GM06990 (cell line): ENCODE results near the gene EFNA3.

Source experiments
- DNase-seq: peaks from one replicate; pipeline ENCODE4 v3.0.0-alpha.2; 2011; ENCODE audit not compliant: insufficient read length; ENCODE audit errors: extremely low read depth
- H3K27me3 ChIP-seq: replicated peaks from 2 replicates; pipeline ENCODE4 v1.6.0; 2011; ENCODE audit warnings: low read length; ENCODE audit not compliant: control insufficient read depth, insufficient read depth
- H3K36me3 ChIP-seq: 2 replicates; pipeline ENCODE4 v1.5.1; 2011; ENCODE audit warnings: low read length; ENCODE audit not compliant: control insufficient read depth, insufficient read depth
- H3K4me3 ChIP-seq: replicated peaks from 2 replicates; pipeline ENCODE4 v1.5.1; 2011; ENCODE audit warnings: low read depth, mild to moderate bottlenecking, control low read depth, low read length
- CTCF ChIP-seq: IDR thresholded peaks from 2 replicates; pipeline ENCODE4 v1.5.1; 2011; ENCODE audit warnings: low read length, control low read depth, mild to moderate bottlenecking, inconsistent platforms; ENCODE audit not compliant: insufficient read depth, poor library complexity, severe bottlenecking

EFNA3 gene

GRCh38 chr1:155062702-155063411 is 15.8 kb upstream of the EFNA3 start:
- Histone ChIP-seq H3K4me3 (peak overlapping the region; percentile 80), H3K36me3 (no peaks in the 10 kb centered on the region), H3K27me3 (no peaks in the 10 kb centered on the region)
- TF ChIP-seq CTCF = peak; percentile 98
- DNase-seq = peak; percentile 77

GRCh38 chr1:155063550-155064110 is 15.0 kb upstream of the EFNA3 start, which contains the start of gene EFNA4:
Gene EFNA4, plus strand, starts transcription at chr1:155063740. Its CDS starts 84 bp downstream, at chr1:155063824.
- Histone ChIP-seq H3K36me3 (no peaks in the 10 kb centered on the region), H3K27me3 (no peaks in the 10 kb centered on the region), H3K4me3 (peak within 1 kb of the TSS; percentile 80)
- TF ChIP-seq CTCF = no peak
- peak; percentile 82 for DNase-seq

- TF ChIP-seq CTCF = no peak
- peak overlapping the region; percentile 80 for H3K4me3 ChIP-seq
- 0 out of 2 replicates have a peak, but pooled peaks cover 2% of the 10 kb centered on the region for H3K36me3 ChIP-seq
- no peaks in the 10 kb centered on the region for H3K27me3 ChIP-seq
- DNase-seq = peak; percentile 42
Observed at GRCh38 chr1:155064111-155064831, 14.4 kb upstream of the EFNA3 start.

GRCh38 chr1:155064832-155065429 is 13.7 kb upstream of the EFNA3 start:
- H3K27me3 ChIP-seq = no peaks in the 10 kb centered on the region
- 0 out of 2 replicates have a peak, but pooled peaks cover 2% of the 10 kb centered on the region for H3K36me3 ChIP-seq
- no peak for TF ChIP-seq CTCF
- DNase-seq = no peak
- no peak overlapping the region for H3K4me3 ChIP-seq

- no peaks in the 10 kb centered on the region for H3K27me3 ChIP-seq
- DNase-seq = no peak
- H3K4me3 ChIP-seq = no peak overlapping the region
- 0 out of 2 replicates have a peak, but pooled peaks cover 2% of the 10 kb centered on the region for H3K36me3 ChIP-seq
- no peak for TF ChIP-seq CTCF
Observed at GRCh38 chr1:155066777-155067176, 11.9 kb upstream of the EFNA3 start.
